HG03280 (cell line): Measurements from ENCODE around the gene CDK13.
"Not testable (repeated sequence)": the region's sequence is repeated elsewhere in the genome, so short reads cannot be mapped to it uniquely, and the experiment has no call there.

Experiments
- ATAC-seq: cut with Tn5 transposase; IDR thresholded peaks from one replicate; pipeline ENCODE4 v1.9.1; 2021; ENCODE audit warnings: mild to moderate bottlenecking, moderate library complexity; ENCODE audit not compliant: unreplicated experiment

The CDK13 gene

DNA sequence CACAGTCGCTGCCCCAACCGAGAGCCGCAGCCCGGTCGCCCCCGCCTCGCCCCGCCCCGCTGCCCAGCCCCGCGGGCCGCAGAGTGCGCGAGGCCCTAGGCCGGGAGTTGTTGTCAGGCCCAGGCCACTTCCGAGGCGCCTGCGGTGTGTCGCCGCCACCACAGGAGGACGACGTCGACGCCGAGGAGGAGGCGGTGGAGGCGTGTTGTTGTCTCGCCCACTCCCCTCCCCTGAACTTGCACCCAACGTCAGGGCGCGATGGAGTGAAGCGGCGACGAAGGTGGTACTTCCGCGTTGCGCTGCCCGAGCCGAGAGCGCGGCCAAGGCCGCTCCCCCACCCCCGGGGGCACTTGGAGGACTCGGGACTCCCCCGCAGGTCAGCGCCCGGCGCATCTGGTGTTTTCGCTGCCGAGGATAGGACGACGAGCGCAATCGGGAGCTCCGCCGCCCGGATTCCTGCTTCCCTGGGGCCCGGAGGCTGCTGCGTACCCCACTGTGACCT, at the start of gene CDK13:
Gene CDK13, plus strand, starts transcription at position 286 of the 502 bp plus-strand sequence. CDS start 386 bp downstream, outside the sequence.
- peak; percentile 36 for ATAC-seq

GRCh38 chr7:39904077-39904486, 46.0 kb upstream of the CDK13 start:
- ATAC-seq = no peak

GRCh38 chr7:39908141-39908540, 41.9 kb upstream of the CDK13 start:
- no peak for ATAC-seq

DNA sequence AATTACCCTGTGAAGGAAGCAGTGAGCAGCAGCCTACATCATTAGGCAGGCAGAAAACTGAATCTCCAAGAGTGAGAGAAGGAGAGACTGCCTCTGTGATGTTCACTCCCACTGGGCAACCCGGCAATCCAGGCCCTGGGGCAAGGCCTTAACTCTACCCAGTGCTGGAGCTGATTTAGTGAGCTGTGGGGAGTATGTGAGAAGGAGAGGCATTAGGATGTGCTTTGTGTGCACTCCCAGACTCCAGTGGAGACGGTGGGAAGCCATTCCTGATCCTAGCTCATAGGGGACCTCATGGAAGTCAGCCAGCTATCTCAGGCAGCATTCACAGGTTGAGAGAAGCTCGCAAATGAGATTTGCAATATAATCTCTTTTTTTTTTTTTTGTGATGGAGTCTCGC, 41.1 kb upstream of the CDK13 start:
- no peak for ATAC-seq

DNA sequence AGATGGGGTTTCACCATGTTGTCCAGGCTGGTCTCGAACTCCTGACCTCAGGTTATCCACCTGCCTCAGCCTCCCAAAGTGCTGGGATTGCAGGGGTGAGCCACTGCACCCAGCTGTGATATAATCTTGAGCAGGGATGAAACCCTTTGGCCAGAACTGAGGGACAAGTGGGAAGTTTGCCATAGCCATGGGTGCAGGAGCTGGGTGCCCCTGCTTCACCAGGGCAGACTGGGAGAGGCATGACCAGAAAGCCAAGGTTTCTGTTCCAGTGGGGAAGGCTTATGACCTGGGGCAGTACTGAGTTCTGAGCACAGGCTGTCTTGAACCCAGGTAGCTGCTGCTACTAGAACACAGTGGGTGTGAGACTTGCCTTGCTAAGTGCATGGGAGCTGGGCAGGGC, 40.5 kb upstream of the CDK13 start:
- no peak for ATAC-seq

GRCh38 chr7:39910108-39910869, 39.8 kb upstream of the CDK13 start:
- ATAC-seq = no peak

- ATAC-seq = no peak
These were observed 38.9 kb upstream of the CDK13 start for GRCh38 chr7:39911167-39911566.

DNA sequence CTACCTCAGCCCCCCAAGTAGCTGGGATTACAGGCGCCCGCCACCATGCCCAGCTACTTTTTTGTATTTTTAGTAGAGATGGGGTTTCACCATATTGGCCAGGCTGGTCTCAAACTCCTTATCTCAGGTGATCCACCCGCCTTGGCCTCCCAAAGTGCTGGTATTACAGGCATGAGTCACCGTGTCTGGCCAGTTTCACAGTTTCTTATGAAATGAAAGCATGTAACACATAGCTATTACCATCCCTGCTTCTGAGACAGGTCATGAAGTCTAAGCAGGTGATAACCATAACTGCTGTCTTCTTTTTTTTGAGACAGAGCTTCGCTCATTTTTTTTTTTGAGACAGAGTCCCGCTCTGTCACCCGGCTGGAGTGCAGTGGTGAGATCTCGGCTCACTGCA, 34.2 kb upstream of the CDK13 start:
- not testable (repeated sequence) for ATAC-seq

DNA sequence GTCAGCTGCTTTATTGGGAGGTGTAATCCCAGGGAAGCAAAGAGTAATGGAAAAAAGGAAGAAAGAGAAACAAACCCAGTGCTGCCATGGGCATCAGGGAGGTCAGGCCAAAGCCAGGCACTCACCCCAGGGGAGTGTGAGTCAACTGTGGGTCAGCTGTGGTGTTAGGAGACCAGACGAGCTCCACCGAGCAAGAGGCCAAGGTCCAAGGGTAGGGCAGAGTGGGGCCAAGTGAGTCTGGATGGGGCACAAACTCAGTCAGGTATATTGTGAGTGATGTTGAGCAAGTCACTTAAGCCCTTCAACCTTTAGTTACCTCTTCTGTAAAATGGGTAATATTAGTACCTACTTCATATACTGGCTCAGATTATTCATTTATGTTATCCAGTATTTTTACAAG, 30.4 kb upstream of the CDK13 start:
- no peak for ATAC-seq

DNA sequence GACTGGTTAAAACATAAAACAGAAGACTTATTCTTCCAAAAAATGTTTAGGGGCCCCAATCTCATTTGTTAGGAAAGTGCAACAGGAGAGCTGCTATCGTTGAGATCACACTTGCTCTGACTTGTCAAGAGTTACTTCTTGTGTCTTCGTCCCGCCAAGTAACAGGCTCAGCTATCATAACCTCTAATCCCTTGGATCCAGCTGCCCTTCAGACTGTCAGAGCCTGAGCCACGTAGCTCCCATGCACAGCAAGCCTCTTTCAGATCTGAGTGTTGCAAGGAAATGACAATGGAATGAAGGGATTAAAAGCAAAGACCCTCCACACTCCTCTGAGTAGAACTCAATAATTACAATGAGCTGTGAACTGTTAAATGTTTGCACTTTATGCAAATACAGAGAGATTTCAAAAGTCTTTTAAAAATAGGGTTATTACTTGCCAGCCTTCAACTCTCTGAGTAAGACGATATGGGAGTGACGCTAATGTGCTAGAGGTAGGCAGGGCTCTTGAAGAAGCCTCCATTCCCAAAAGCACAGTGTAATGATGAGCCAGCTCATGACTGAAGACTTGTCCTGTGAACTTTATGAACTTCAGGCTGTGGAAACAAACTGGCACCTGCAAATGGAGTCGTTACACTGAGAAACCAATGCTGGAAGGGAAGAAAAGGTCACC, 28.4 kb upstream of the CDK13 start:
- ATAC-seq = no peak

- ATAC-seq = no peak
These were observed 27.5 kb upstream of the CDK13 start for GRCh38 chr7:39922580-39922979.

DNA sequence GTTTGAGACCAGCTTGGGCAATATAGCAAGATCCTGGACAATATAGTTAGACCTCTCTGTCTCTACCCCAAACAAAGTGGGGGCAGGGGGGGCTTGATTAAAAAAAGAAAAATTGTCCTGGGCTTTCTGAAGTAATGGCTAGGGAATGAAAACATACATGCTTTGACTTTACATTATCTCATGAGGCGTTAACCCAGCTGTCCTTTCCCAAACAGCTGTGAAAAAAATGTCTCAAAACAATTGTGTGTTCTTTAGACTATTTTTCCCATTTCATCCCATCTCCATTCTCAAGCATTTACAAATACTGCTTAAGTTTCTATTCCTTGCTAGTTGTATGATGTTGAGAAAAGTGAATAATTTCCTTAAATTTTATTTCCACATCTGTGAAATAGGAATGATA, 27.0 kb upstream of the CDK13 start:
- no peak for ATAC-seq

GRCh38 chr7:39924122-39924521, 25.9 kb upstream of the CDK13 start:
- no peak for ATAC-seq

DNA sequence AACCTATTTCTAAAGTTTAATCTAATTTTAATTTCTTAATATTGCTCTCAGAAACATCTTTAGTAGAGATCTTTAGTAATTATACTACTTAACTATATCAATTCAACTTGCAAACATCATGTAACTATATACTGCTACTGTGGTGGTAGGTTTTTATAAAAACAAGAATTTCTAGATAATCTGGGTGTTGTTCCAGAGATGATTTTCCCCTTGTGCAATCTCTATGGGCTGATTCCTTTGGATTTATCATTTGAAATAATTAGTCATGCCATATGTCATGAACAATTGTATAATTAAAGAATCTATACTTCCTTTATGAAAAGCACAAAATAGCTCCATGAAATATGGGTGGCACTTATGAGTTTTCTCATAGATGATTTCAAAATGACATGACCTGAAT, 23.9 kb upstream of the CDK13 start:
- ATAC-seq = no peak

DNA sequence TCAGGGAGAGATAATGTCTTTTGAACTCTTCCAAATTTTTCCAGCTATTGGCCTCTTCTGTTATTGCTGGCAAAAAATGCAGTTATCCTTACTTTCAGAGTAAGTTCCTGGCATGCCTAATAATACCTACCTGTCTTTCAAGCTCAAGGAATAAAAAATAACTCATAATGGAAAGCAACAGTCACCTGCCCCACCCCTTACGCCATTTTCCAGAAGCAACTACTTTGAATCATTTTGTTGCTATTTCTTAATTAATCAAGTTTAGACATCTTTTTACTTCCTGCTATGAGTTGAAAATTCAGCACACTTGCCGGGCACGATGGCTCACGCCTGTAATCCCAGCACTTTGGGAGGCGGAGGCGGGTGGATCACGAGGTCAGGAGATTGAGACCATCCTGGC, 23.0 kb upstream of the CDK13 start:
- ATAC-seq = no peak

DNA sequence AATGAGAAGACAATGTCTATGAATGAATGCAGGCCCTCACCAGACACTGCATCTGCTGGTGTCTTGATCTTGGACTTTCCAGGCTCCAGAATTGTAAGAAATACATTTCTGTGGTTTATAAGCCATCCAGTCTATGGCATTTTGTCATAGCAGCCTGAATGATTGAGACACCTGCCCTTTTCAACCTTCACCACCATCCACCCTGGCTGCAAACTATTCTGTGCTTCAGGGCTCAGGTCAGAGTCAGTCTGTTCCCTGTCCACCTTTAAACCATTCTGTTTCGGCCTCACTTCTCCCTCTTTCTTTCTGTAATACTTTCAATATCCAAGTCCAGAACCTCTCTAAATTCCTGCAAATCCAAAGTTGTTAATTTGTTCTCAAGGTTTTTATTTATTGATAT, 15.9 kb upstream of the CDK13 start:
- ATAC-seq = no peak

DNA sequence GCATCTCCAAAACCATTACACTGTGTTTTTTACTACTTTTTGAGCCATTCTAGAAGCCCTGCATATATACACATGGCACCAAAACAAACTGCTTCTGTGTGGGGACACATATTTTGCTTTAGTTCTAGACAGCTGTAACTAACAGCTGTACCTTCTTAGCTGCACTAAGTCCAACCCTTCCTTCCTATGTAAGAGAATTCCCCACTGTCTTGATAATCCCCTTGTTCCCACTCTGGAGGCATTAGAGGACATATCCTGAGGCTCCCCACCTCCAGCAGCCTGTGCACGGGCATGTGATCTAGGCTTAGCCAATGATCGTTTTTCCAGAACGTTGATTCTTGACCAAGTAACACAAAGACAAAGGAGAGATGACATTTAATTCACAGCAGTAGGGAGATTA, 13.3 kb upstream of the CDK13 start:
- no peak for ATAC-seq

- no peak for ATAC-seq
These were observed 12.5 kb upstream of the CDK13 start for GRCh38 chr7:39937366-39938153.

- no peak for ATAC-seq
These were observed 7.2 kb upstream of the CDK13 start for GRCh38 chr7:39942883-39943282.

- no peak for ATAC-seq
These were observed 3.4 kb upstream of the CDK13 start for GRCh38 chr7:39946693-39947092.

DNA sequence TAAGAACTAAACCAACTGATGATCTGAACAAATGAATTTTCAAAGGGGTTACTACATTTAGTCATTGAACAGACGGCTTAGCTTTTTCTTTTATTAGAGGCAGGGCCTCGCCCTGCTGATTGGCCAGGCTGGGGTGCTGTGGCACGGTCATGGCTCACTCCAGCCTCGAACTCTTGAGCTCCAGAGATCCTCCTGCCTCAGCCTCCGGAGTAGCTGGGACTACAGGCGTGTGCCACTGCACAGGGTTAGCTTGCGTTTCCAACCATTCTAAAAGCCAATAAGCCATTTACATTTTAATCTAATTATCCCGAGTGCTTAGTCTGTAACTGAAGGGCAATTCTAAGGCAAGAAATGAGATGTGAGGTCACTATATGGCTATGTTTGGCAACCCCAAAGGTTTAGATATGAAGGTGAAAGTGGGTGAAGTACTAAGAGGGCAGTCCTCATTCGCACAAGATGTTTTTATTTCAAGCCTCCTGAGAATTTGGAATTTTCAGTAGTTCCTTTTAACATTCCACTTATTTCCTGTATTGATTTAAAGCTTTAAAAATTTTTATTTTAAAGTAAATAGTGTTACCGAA, 1.6 kb upstream of the CDK13 start:
- ATAC-seq = no peak
